Parathyroid adenoma (tissue), 2 donors: Measurements from ENCODE around the gene WSCD2.
A peak's percentile ranks its signal among the peaks of the same experiment; 100 is the strongest.

ENCODE experiments used
- H2AFZ ChIP-seq: fragments of 300-600 bp; sonication (generic); one replicate; pipeline ENCODE4 v1.7.0; 2017; ENCODE audit warnings: antibody characterized with exemption, mild to moderate bottlenecking
- H3K27ac ChIP-seq: fragments of 300-600 bp; sonication (generic); one replicate; pipeline ENCODE4 v1.7.0; 2017
- H3K27me3 ChIP-seq: fragments of 300-600 bp; sonication (generic); one replicate; pipeline ENCODE4 v1.7.0; 2017; ENCODE audit warnings: low read length; ENCODE audit not compliant: control insufficient read depth, insufficient read depth
- H3K36me3 ChIP-seq: fragments of 300-600 bp; sonication (generic); one replicate; pipeline ENCODE4 v1.7.0; 2017; ENCODE audit warnings: low read length; ENCODE audit not compliant: control insufficient read depth, insufficient read depth
- H3K4me1 ChIP-seq: fragments of 300-600 bp; sonication (generic); one replicate; pipeline ENCODE4 v1.7.0; 2017; ENCODE audit warnings: control low read depth
- H3K4me2 ChIP-seq: fragments of 300-600 bp; sonication (generic); one replicate; pipeline ENCODE4 v1.7.0; 2017; ENCODE audit warnings: low read length
- H3K4me3 ChIP-seq: fragments of 300-600 bp; sonication (generic); one replicate; pipeline ENCODE4 v1.7.0; 2017; ENCODE audit warnings: low read depth, low read length
- H3K79me2 ChIP-seq: fragments of 300-600 bp; sonication (generic); one replicate; pipeline ENCODE4 v1.7.0; 2017; ENCODE audit warnings: control low read depth
- H3K9ac ChIP-seq: fragments of 300-600 bp; sonication (generic); one replicate; pipeline ENCODE4 v1.7.0; 2017; ENCODE audit warnings: mild to moderate bottlenecking
- H3K9me3 ChIP-seq: fragments of 300-600 bp; sonication (generic); one replicate; pipeline ENCODE4 v1.7.0; 2017; ENCODE audit warnings: low read length; ENCODE audit not compliant: control insufficient read depth
- CTCF ChIP-seq: fragments of 300-600 bp; sonication (generic); IDR thresholded peaks from one replicate; pipeline ENCODE4 v1.7.0; 2017; ENCODE audit warnings: antibody characterized with exemption, mild to moderate bottlenecking
- donor health status: primary hyperparathyroidism.

Gene WSCD2

GRCh38 chr12:108129017-108129812 lies at the start of gene WSCD2:
WSCD2 (plus strand) TSS chr12:108129288; CDS start chr12:108195833, 66,545 bp downstream.
- H3K27me3 ChIP-seq: no peaks in the 10 kb centered on the region
- peak within 1 kb of the TSS; percentile 95 for H2AFZ ChIP-seq
- peaks cover 3% of the 10 kb centered on the region for H3K4me1 ChIP-seq
- H3K79me2 ChIP-seq: no peaks in the 10 kb centered on the region
- no peaks in the 10 kb centered on the region for H3K36me3 ChIP-seq
- no peaks in the 10 kb centered on the region for H3K9me3 ChIP-seq
- peak within 1 kb of the TSS; percentile 59 for H3K27ac ChIP-seq
- TF ChIP-seq CTCF: peak; percentile 64
- peak within 1 kb of the TSS; percentile 32 for H3K4me3 ChIP-seq
- peak within 1 kb of the TSS; percentile 81 for H3K4me2 ChIP-seq
- no peak within 1 kb of the TSS for H3K9ac ChIP-seq

GRCh38 chr12:108079721-108080120 lies 49.4 kb upstream of the WSCD2 start:
- no peaks in the 10 kb centered on the region for H3K9me3 ChIP-seq
- H3K4me3 ChIP-seq: no peak overlapping the region
- no peaks in the 10 kb centered on the region for H3K27me3 ChIP-seq
- no peaks in the 10 kb centered on the region for H3K4me1 ChIP-seq
- H3K36me3 ChIP-seq: no peaks in the 10 kb centered on the region
- H3K27ac ChIP-seq: no peak overlapping the region
- H3K79me2 ChIP-seq: no peaks in the 10 kb centered on the region
- H2AFZ ChIP-seq: no peak overlapping the region
- TF ChIP-seq CTCF: no peak
- no peak overlapping the region for H3K9ac ChIP-seq
- no peak overlapping the region for H3K4me2 ChIP-seq

- no peaks in the 10 kb centered on the region for H3K4me1 ChIP-seq
- H3K27ac ChIP-seq: no peak overlapping the region
- no peaks in the 10 kb centered on the region for H3K79me2 ChIP-seq
- H3K4me2 ChIP-seq: no peak overlapping the region
- H2AFZ ChIP-seq: no peak overlapping the region
- no peak for TF ChIP-seq CTCF
- no peaks in the 10 kb centered on the region for H3K27me3 ChIP-seq
- H3K4me3 ChIP-seq: no peak overlapping the region
- no peaks in the 10 kb centered on the region for H3K9me3 ChIP-seq
- H3K9ac ChIP-seq: no peak overlapping the region
- no peaks in the 10 kb centered on the region for H3K36me3 ChIP-seq
Measured at GRCh38 chr12:108080363-108080762, 48.7 kb upstream of the WSCD2 start.

- no peak overlapping the region for H3K9ac ChIP-seq
- H3K4me3 ChIP-seq: no peak overlapping the region
- no peaks in the 10 kb centered on the region for H3K36me3 ChIP-seq
- H3K9me3 ChIP-seq: no peaks in the 10 kb centered on the region
- no peak overlapping the region for H3K4me2 ChIP-seq
- TF ChIP-seq CTCF: no peak
- no peaks in the 10 kb centered on the region for H3K79me2 ChIP-seq
- H3K27ac ChIP-seq: no peak overlapping the region
- H3K27me3 ChIP-seq: no peaks in the 10 kb centered on the region
- no peaks in the 10 kb centered on the region for H3K4me1 ChIP-seq
- no peak overlapping the region for H2AFZ ChIP-seq
Measured at GRCh38 chr12:108082485-108082884, 46.6 kb upstream of the WSCD2 start.

GRCh38 chr12:108087900-108088299 lies 41.2 kb upstream of the WSCD2 start:
- Histone ChIP-seq H3K27ac (no peak overlapping the region), H3K9ac (no peak overlapping the region), H3K36me3 (no peaks in the 10 kb centered on the region), H2AFZ (no peak overlapping the region), H3K4me3 (no peak overlapping the region), H3K4me2 (no peak overlapping the region), H3K79me2 (no peaks in the 10 kb centered on the region), H3K27me3 (no peaks in the 10 kb centered on the region), H3K4me1 (no peaks in the 10 kb centered on the region), H3K9me3 (no peaks in the 10 kb centered on the region)
- no peak for TF ChIP-seq CTCF
